ENCODE measurements around the gene NTHL1.

Gene NTHL1

DNA sequence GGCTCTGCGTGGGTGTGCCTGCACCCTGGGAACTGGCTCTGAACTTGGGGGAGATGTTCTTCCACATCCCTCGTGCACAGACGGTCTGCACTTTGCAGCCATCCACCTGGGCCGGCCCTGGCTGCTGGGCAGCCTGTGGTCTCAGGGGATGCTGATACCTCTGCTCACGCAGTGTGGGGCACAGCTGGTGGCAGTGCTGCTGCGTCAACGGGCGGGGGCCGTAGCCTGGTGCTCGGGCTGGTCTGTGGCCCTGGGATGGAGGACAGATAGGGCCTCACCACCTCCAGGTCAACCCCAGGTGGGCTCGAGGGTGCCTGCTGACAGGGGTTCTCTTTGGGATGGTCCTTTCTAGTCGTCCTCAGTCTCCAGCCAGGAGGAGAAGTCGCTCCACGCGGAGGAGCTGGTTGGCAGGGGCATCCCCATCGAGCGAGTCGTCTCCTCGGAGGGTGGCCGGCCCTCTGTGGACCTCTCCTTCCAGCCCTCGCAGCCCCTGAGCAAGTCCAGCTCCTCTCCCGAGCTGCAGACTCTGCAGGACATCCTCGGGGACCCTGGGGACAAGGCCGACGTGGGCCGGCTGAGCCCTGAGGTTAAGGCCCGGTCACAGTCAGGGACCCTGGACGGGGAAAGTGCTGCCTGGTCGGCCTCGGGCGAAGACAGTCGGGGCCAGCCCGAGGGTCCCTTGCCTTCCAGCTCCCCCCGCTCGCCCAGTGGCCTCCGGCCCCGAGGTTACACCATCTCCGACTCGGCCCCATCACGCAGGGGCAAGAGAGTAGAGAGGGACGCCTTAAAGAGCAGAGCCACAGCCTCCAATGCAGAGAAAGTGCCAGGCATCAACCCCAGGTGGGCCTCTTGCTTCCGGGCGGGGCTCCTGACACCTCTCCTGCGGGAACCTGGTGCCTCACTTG lies 36.5 kb upstream of the NTHL1 start:
- DNase-seq, result no peak

DNA sequence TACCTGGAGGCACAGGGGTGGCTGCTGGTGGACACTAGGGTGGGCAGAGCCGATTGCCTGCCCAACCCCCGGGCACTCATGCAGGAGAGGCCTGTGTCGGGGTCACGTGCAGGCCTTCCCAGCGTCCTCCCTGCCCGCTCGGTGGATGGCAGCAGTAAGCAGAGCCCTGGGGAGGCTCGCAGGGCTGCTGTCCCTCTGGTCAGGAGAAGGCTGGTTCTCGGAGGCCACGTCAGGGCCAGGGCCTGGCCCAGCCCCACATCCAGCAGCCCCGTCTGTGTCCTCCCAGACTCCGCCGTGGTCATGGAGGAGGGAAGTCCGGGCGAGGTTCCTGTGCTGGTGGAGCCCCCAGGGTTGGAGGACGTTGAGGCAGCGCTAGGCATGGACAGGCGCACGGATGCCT lies 35.8 kb upstream of the NTHL1 start:
- no peak for DNase-seq

DNA sequence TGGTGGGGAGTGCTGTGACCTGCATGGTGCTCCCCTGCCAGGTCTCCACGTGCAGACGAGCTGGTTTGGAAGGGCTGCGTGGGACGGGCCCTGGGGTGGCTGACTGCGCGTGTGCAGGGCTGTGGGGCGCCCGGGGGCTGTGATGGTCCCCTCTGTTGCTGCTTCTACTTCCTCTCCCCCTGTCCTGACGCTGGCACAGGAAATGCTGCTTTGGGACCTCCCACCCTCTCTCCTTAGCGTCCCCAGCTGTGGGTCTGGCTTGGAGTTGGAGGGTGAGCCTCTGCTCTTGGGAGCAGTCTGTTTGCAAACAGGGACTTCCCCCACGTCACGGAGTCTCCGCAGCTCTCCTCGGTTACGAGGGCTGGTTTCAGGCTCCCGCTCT lies 35.3 kb upstream of the NTHL1 start:
- no peak for DNase-seq

DNA sequence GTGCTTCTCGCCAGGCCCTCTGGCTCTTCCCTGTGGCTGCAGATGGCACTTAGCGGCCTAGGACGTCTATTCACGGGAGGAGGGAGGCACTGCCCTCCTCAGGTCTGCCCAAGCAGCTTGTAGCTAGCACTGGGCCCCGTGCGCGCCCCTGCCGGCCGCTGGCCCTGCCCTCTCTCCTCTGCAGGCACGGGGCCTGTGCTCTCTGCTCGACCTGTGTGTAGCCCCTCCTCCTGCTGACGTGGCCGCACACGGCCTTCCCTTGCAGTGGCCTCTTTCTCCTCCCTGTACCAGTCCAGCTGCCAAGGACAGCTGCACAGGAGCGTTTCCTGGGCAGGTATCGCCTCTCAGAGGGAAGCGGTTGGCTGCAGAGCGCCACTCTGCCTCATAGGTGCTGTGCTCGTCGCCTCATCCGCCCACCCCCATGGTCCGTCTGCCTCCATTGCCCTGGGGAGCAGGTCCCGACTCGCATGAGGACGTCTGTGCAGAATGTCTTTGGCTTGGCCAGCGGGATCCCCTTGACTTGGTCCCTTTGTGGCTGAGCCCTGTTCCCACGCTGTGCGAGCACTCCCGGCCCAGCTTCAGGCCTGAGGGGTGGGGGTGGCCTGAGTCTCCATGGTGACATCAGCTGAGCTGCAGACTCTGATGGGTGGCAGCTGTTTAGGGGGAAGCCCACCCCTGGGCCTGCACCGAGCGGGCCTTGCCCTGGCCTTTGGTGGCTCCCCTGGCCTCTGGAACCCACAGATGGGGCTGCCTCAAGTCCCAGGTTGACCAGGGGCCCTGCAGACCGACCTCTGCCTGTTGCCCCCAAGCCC lies 34.7 kb upstream of the NTHL1 start:
- no peak for DNase-seq

DNA sequence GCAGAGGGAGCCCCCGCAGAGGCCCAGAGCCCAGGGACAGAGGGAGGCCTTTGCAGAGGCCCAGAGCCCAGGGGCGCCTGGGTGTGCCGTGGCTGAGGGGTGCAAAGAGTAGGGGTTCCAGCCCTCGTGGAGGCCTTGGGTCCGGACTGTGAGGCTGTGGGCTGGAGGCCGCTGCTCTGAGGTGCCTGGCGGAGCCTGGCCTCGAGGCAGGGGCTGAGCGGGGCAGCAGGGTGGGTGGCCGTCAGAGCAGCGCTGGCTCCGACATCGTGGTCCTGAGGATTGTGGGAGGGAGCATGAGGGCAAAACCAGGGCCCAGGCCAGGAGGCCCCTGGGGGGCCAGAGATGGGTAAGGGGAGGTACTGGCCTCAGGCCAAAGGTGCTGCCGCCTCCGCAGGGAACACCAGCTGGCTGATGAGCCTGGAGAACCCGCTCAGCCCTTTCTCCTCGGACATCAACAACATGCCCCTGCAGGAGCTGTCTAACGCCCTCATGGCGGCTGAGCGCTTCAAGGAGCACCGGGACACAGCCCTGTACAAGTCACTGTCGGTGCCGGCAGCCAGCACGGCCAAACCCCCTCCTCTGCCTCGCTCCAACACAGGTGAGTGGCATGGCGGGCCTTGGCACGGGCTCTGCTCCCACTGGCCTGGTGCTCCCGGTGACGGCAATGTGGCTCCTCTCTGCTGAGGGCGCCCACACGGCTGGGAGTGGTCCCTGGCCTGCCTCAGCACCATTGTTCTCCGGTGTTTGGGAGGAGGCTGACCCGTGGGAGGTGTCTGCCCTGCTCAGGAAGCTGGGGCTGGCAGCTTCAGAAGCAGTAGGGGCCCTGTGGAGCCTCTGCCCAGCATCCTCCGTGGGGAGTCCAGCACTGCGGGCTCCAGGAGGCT lies 33.8 kb upstream of the NTHL1 start:
- DNase-seq, result no peak

DNA sequence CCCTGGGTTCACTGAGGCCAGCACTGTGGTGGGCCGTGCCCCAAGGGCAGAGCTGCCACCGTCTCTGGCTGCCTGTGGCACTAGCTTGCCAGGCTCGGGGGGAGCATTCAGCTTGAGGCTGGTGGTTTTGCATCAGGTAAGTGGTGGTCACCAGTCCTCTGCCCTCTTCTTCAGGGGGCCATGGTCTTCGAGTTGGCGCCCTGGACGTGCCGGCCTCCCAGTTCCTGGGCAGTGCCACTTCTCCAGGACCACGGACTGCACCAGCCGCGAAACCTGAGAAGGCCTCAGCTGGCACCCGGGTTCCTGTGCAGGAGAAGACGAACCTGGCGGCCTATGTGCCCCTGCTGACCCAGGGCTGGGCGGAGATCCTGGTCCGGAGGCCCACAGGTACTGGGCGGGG lies 32.4 kb upstream of the NTHL1 start:
- no peak for DNase-seq

DNA sequence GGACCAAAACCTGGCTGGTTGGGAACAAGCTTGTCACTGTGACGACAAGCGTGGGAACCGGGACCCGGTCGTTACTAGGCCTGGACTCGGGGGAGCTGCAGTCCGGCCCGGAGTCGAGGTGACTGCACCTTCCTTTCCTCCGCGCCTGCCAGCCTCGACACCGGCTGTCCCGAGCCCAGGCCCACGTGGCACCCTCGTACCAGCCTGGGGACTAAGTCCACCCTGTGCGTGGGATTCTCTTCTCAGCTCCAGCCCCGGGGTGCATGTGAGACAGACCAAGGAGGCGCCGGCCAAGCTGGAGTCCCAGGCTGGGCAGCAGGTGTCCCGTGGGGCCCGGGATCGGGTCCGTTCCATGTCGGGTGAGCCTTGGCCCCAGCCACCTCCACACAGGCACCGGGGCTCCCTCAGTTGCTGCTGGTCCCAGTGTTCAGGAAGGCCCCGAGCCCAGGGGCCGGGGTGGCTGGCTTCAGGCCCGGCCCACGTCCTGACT lies 31.7 kb upstream of the NTHL1 start:
- no peak for DNase-seq

DNA sequence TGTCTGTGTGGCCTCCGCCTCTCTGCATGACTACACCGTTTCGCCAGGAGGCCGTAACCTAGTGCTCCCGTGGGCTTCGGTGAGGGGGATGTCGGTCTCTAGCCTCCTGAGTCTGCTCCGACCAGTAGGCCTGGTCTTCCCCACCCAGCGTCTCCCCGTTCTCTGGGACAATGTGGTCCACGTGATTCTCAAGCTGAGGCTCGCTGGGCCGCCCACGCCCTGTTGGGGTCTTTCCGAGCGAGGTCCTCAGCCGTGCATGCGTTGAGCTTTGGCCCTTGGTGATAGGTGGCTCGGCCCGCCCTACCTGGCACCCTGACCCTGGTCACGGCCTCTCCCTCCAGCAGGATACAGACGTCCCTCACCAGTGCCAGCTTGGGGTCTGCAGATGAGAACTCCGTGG lies 31.1 kb upstream of the NTHL1 start:
- no peak for DNase-seq

DNA sequence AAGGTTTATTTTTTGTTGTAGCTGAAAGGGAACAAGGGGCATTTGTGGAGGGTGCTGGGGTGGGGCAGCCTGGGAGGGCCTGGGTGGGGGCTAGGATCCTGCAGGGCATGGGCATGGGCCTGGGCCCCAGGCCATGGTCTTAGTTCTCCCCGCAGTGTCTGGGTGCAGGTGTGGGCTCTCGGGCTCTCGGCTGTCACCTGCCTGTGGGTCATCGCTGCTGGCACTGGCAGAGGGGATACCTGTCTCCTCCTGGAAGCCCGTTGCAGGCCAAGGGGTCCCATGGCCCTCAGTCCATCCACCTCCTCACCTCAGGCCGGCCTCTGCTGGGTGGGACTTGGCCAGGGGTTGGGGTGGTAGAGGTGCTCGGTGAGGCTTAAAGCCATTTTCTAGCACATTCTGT lies 30.5 kb upstream of the NTHL1 start:
- DNase-seq, result no peak

DNA sequence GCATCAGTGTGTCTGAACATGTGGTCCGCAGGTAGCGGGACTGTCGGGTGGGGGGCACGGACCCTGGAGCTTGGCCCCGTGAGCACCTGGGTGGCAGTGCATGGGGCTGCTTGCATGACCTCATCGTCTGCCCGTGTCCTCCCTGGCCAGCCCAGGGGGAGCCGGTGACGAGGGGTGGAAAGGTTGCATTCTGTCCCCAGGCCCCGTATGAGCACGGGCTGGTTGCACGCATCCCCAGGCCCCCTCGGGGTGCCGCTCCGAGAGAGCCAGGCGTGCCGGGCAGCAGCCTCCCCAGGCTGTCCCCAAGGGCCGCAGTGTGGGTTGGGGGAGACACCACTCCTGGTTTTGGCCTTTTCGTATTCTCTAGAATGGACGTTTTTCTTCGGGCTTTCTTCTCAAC lies 30.1 kb upstream of the NTHL1 start:
- DNase-seq, result no peak

DNA sequence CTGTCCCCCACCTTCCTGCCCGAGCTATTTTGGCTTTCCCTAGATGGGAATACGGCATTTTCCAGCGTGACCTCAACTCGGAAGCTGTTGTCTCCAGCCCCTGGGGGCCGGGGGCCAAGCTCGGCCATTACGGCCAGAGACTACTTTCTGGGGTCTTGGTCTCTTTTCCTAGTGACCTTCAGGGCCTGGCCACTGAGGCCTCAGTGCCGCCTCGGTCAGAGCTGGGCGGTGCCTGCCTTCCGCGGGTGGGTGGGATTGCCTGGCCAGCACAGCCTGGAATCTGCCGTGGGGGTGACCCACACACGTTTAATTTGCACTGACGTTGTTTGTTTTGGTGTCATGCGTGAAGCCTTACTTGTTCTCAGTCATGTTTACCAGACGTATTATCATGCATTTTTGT lies 29.4 kb upstream of the NTHL1 start:
- no peak for DNase-seq

DNA sequence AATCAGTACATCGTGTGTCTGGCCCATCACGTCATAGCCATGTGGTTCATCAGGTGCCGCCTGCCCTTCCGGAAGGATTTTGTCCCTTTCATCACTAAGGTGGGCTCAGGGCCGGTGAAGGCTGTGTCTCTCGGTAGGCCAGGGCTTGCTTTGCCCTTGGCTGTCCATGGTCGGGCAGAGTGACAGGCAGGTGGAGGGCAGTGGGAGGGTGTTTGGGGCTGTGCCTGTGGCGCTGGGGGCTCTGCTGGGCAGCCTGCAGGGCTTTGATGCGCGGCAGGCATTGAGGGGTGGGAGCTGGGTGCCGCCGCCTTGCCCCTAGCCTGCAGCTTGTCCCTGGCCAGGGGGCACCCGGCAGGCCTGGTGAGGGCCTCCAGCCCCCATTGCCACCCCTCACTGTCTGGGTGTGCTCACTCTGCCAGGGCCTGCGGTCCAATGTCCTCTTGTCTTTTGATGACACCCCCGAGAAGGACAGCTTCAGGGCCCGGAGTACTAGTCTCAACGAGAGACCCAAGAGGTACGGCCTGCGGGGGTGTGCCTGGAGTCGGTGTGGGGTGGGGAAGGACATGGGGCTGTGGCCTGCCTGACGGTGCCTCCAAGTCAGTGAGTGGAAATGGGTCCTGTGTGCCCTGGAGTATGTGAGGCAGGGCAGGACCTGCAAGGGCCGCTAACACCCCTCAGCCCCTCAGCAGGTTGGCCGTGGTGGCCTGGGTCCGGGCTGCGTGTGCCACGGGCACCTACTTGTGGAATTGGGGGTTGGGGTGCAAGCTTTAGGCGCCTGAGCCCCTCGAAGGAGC lies 28.6 kb upstream of the NTHL1 start:
- no peak for DNase-seq

DNA sequence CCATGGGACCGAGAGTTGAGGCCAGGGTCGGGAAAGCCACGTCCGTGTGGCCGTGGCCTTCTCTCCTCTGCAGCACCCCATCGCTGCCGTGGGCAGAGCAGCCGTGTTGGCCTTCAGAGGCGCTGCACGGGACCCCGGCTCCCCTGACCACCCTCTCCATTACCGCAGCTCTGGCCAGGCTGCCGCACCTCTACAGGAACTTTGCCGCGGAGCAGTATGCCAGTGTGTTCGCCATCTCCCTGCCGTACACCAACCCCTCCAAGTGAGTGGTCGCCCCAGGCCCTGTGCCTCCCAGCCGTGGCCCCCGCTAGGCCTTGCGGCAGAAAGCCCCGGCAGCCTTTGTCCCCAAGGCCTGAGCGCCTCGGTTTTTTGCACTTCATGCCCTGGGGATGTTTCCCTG lies 28.0 kb upstream of the NTHL1 start:
- no peak for DNase-seq

DNA sequence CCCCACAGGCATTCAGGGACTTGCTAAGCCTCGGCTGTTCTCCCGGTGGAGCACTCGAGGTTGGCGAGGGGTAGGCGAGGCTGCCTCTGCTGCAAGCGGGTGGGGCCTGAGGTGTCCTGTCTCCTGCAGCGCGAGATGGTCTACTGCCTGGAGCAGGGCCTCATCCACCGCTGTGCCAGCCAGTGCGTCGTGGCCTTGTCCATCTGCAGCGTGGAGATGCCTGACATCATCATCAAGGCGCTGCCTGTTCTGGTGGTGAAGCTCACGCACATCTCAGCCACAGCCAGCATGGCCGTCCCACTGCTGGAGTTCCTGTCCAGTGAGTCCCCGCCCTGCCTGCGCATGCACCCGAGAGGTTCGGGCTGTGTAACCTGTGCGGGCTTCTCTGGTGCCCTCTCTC lies 26.4 kb upstream of the NTHL1 start:
- DNase-seq, result no peak

DNA sequence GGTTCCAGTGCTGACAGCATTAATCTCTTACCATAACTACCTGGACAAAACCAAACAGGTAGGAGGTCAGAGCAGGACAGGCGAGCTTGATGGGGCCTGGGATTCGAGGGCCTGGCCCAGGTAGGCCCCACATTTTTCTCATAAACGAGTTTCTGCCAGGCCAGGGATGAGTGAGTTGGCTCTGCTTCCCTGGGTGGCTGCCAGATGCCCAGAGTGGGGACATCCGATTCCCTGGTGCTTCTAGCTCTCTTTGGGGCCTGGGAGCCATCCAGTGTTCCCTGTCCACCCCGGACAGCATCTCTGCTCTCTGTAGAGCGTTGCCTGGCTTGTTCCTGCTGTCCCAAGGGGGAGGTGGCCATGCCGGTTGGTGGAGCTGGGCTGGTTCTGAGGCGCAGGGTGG lies 25.3 kb upstream of the NTHL1 start:
- no peak for DNase-seq

DNA sequence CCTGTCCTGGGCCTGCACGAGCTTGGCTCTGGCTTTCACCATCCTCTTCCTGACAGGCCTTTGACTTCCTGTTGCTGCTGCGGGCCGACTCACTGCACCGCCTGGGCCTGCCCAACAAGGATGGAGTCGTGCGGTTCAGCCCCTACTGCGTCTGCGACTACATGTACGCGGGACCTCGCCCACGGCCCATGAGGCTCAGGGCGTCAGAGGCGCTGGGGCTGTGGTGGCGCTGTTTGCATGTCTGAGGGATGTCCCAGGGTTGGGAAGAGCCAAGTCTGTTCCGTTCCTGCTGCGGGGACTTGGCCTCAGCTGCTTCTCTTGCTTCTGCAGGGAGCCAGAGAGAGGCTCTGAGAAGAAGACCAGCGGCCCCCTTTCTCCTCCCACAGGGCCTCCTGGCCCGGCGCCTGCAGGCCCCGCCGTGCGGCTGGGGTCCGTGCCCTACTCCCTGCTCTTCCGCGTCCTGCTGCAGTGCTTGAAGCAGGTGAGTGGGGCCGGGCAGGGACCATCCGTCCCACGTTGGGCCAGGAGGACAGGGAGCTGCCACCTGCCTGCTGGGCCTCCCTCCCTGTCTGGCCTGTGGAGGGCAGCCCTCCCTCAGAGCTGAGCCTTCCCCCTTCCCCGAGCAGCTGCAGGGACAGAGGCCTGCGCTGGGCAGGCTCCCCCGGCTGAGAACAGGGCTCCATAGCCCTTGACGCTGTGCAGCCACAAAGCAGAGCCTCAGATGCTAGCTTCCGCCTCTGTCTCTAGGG lies 24.0 kb upstream of the NTHL1 start:
- DNase-seq, result no peak

DNA sequence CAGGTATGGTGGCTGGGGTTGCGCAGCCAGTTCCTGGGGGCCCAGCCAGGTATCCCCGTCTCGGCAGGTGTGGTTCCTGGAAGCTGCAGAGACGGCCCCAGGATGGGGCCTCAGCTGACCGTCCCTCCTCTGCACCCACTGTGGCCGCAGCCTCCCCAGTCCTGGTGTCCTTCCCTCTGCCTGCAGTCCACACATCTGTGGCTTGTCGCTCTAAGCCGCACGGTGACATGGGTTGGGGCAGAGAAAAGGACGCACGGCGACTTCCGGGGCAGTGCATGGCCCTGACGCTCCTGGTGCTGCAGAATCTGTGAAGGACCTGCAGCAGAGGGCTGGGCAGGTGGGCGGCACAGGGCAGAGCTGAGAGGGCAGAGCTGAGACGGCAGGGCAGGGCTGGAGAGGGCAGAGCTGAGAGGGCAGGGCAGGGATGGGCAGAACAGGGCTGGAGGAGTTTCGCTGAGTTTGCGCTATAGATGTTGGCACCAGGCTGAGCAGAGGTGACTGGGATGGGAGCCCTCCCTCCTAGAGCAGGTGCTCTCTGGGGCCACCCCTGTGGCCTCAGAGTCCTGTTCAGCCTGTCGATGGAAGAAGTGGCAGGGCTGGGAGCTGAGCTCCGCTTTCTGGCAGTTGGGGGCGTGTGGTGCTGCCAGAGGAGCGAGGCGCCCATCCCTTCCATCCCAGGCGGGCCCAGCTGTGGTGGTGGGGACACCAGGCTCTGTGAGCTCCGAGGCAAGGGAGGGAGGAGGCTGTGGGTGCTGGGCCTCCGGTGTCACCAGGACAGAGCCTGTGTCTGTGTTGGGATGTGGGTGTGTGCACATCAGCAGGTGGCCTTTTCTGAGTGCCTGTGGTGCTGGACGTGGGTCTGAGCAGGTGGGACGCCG lies 23.2 kb upstream of the NTHL1 start:
- no peak for DNase-seq

DNA sequence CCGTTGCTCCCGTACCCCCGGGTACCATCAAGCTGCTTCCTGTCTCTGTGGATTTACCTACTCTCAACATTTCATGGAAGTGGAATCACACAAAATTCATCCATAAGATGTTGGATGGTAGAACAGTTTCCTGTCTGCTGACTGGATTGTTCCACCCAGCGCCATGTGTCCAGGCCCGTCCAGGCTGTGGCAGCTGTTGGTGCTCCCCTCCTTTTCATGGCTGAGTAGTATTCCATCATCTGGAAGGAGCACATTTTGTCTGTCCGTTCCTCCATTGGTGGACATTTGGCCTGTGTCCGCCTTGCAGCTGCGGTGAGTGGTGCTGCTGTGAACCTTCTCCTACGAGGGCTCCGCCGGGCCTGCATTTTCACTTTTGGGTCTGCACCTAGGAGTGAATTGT lies 18.5 kb upstream of the NTHL1 start:
- no peak for DNase-seq

DNA sequence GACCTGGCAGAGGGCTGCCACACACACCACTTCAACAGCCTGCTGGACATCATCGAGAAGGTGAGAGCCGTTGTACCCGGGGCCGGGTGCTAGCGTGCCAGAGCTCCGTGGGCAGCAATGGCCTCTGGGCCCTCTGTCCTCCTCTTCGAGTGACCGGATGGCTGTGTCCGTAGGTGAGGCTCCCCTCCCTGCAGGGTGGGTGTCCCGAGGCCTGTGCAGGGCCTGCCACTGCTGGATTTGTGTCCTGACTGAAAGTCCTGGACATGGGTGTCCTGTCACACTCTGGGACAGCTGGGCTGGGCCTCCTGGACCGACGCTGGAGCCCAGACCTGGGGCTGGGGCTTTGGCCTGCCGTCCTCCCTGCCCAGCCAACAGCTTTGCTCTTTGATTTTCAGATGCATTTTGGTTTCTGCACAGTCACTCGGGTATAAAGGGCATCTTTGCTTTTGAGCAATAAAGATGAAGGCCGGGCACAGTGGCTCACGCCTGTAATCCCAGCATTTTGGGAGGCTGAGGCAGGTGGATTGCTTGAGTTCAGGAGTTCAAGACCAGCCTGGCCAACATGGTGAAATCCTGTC lies 16.8 kb upstream of the NTHL1 start:
- DNase-seq, result no peak

DNA sequence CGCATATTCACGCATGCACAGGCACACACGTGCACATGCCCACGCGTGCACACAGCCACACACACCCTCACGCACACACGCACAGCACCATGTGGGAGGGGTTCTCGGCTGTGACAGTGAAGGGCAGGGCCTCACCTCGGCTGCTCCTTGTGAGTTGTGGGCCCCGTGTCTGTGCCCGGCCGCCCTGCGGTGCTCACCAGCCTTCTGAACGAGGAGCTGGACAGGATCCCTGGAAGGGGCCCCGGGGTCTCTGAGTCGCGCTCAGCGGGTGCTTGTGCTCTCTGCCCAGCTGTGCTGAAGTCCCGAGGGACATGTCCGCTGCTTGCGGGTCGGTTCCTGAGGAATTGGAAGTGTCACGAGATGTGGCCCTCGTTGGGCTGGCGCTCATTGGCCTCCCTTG lies 16.2 kb upstream of the NTHL1 start:
- no peak for DNase-seq

Data from activated effector memory CD4-positive, alpha-beta T cell treated with Interleukin-2 at 50 U/mL for 16 hours (primary cell).